H1 (cell line): Measurements from ENCODE around the gene MARCHF2. TPM values are rescaled to one million over a fixed set of nuclear protein-coding genes. Genes with fewer than 3 reads are reported as not detected.

Experiments used
- BRCA1 ChIP-seq: IDR thresholded peaks from 2 replicates; pipeline ENCODE4 v1.6.1; 2012; ENCODE audit warnings: low read depth, low read length, improper control_type of control experiment
- CHD1 ChIP-seq: IDR thresholded peaks from 2 replicates; pipeline ENCODE4 v1.6.1; 2012; ENCODE audit warnings: low read depth, low read length, improper control_type of control experiment
- CHD2 ChIP-seq: IDR thresholded peaks from 2 replicates; pipeline ENCODE4 v1.6.1; 2012; ENCODE audit warnings: low read length, improper control_type of control experiment
- EP300 ChIP-seq, 2 experiments: IDR thresholded peaks; 1 replicate in 1 of 2; 2 replicates in 1 of 2; pipeline ENCODE4 v1.6.1; 2011 to 2012; ENCODE audit warnings: low read depth in 2 of 2, low read length in 2 of 2, mild to moderate bottlenecking in 2 of 2, borderline replicate concordance in 1 of 2, inconsistent platforms in 1 of 2, moderate library complexity in 1 of 2
- GABPA ChIP-seq: IDR thresholded peaks from 2 replicates; pipeline ENCODE4 v1.6.1; 2011; ENCODE audit warnings: mild to moderate bottlenecking, low read length, moderate library complexity, borderline replicate concordance; ENCODE audit not compliant: insufficient read depth
- JUN ChIP-seq: IDR thresholded peaks from 2 replicates; pipeline ENCODE4 v1.6.1; 2011; ENCODE audit warnings: low read depth, mild to moderate bottlenecking, improper control_type of control experiment, low read length
- RXRA ChIP-seq: IDR thresholded peaks from 2 replicates; pipeline ENCODE4 v1.6.1; 2011; ENCODE audit warnings: low read depth, mild to moderate bottlenecking, low read length, moderate library complexity; ENCODE audit not compliant: insufficient read depth
- SIN3A ChIP-seq, 2 experiments: IDR thresholded peaks in 1 of 2; conservative IDR thresholded peaks in 1 of 2; 2 replicates each; pipeline ENCODE4 v1.6.1; 2011 to 2012; ENCODE audit warnings: low read length in 2 of 2, improper control_type of control experiment in 1 of 2, low read depth in 1 of 2, mild to moderate bottlenecking in 1 of 2
- SP1 ChIP-seq: IDR thresholded peaks from 2 replicates; pipeline ENCODE4 v1.6.1; 2011; ENCODE audit warnings: low read depth, low read length
- SP2 ChIP-seq: IDR thresholded peaks from 2 replicates; pipeline ENCODE4 v1.6.1; 2012; ENCODE audit warnings: mild to moderate bottlenecking, low read length, inconsistent platforms
- TAF1 ChIP-seq: IDR thresholded peaks from 2 replicates; pipeline ENCODE4 v1.6.1; 2011; ENCODE audit warnings: mild to moderate bottlenecking, low read depth, low read length
- TBP ChIP-seq: IDR thresholded peaks from 2 replicates; pipeline ENCODE4 v1.6.1; 2011; ENCODE audit warnings: low read depth, low read length, improper control_type of control experiment
- TCF12 ChIP-seq: IDR thresholded peaks from 2 replicates; pipeline ENCODE4 v1.6.1; 2011; ENCODE audit warnings: low read depth, mild to moderate bottlenecking, low read length
- TEAD4 ChIP-seq: IDR thresholded peaks from 2 replicates; pipeline ENCODE4 v1.6.1; 2012; ENCODE audit warnings: low read depth, low read length, inconsistent platforms, mixed read lengths
- USF2 ChIP-seq: IDR thresholded peaks from 2 replicates; pipeline ENCODE4 v1.6.1; 2011; ENCODE audit warnings: low read length, improper control_type of control experiment
- YY1 ChIP-seq: IDR thresholded peaks from 2 replicates; pipeline ENCODE4 v1.6.1; 2011; ENCODE audit warnings: low read depth, mild to moderate bottlenecking, low read length
- ZNF274 ChIP-seq: IDR thresholded peaks from 2 replicates; pipeline ENCODE4 v1.7.0; 2012; ENCODE audit warnings: low read length, borderline replicate concordance; ENCODE audit errors: extremely low read depth
- polyA plus RNA-seq, 7 experiments: library from polyadenylated mRNA; depleted of rRNA in 3 of 7; stranded (reverse) in 5 of 7; unstranded in 2 of 7; fragments of >200 nt in 5 of 7; fragments of 200-250 nt in 2 of 7; gene quantifications; 1 replicate in 5 of 7; 2 replicates in 1 of 7; 4 replicates in 1 of 7; pipeline versions ENCODE4 v1.2.1 to v1.2.3, GENCODE V29; 2011 to 2013; ENCODE audit warnings: missing spikeins in 2 of 7, mixed read lengths in 2 of 7
- total RNA-seq: library from RNA; stranded (reverse); fragmentation: NEBNext Ultra II Directional; extraction: Animal tissue kit (Norgen Biotek cat#: 25700); gene quantifications from 2 replicates; pipeline ENCODE4 v1.2.1, GENCODE V29; 2021
- TF ChIP-seq, protein P1 (sequence below): IDR thresholded peaks from 2 replicates; pipeline ENCODE4 v1.6.1; 2012; ENCODE audit warnings: inconsistent platforms

The MARCHF2 gene
- total and polyA plus RNA-seq, 2 of the 8 experiments (the other 6 are each of a cell fraction or from before 2014, with no cell fraction given) = 18.5 to 46.2 TPM

DNA sequence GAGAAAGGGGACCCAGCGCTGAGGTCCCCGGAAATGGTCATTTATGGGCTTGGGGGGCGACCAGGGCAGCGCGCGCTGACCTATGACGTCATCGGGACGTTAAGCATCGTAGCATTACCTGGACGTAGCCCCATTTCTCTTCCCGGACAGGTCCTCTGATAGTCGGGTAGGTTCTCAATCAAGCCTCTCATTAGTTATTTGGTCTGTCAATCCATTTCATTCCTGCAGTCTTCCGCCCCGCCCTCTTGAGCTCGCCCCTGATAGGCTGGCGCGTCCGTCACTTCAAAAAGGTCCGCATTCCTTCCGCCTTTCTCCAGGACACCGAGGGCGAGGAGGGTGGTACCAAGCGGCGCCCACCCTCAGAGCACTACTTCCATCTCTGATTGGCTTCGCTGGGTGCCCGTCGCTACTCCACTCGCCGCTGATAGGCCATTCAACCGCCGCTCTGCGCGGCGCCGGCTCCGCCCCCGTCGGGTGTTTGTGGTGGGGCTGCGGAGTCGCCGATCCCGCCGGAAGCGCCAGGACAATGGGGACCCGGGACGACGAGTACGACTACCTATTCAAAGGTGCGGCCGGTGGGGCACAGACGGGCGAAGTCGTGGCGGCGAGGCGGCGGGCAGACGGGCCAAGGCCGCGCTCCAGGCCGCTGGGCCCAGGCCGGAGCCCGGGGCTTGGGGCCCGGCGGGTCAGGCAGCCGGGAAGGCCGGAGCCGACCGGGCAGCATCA, 23.1 kb upstream of the MARCHF2 start, which contains the start of gene RAB11B (continued):
- TF ChIP-seq TAF1 (peak; percentile 79), CHD1 (peak; percentile 63; the same call in 1 of the 2 replicates), TBP (peak; percentile 84; the same call in 1 of the 2 replicates), ZNF274 (no peak), SIN3A (conservative IDR thresholded peaks at IDR 0.05 in 1 of 2, IDR thresholded peaks at IDR 0.05 in 1 of 2; ENCODE audit: low read depth in 1 of 2, low read length in 2 of 2) (0 out of 4 replicates have a peak, but pooled peaks of 1 of the 2 experiments have one; percentile 41), YY1 (peak; percentile 41; the same call in 1 of the 2 replicates), EP300 (IDR thresholded peaks at IDR 0.05; ENCODE audit: borderline replicate concordance in 1 of 2, low read depth in 2 of 2, low read length in 2 of 2) (peak in 1 of 2 experiments; percentile 41; a peak in 1 of 3 replicates), RXRA (no peak), TCF12 (no peak), TEAD4 (peak; percentile 85), SP2 (peak; percentile 93), GABPA (peak; percentile 78), JUN (peak; percentile 98), USF2 (no peak), BRCA1 (peak; percentile 59; the same call in 1 of the 2 replicates), CHD2 (peak; percentile 94), SP1 (peak; percentile 98)
- TF ChIP-seq, protein P1, sequence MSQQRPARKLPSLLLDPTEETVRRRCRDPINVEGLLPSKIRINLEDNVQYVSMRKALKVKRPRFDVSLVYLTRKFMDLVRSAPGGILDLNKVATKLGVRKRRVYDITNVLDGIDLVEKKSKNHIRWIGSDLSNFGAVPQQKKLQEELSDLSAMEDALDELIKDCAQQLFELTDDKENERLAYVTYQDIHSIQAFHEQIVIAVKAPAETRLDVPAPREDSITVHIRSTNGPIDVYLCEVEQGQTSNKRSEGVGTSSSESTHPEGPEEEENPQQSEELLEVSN = no peak
